ENCODE measurements around the gene TACR2.

DNA sequence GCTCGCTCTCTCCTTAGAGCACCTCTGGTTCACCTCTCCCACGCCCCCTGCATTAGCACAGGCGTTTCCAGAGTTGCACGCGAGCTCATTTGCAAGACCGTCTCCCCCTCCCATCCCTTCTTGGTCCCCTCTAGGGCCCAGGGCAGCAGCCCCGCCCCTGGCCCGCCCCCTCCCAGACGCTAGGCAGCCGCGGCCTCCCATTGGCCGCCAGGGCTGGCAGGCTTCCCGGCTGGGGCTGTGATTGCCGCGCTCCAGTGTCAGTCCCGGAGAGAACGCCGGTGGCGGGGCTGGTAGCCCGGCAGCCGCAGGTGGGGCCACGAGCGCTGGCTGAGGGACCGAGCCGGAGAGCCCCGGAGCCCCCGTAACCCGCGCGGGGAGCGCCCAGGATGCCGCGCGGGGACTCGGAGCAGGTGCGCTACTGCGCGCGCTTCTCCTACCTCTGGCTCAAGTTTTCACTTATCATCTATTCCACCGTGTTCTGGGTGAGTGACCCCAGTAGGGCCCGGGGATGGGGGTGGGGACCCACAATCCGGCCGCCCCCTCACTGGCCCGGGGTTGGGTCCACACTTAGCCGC, 34.6 kb upstream of the TACR2 start, which contains the start of gene TSPAN15:
- TF ChIP-seq, protein P1, sequence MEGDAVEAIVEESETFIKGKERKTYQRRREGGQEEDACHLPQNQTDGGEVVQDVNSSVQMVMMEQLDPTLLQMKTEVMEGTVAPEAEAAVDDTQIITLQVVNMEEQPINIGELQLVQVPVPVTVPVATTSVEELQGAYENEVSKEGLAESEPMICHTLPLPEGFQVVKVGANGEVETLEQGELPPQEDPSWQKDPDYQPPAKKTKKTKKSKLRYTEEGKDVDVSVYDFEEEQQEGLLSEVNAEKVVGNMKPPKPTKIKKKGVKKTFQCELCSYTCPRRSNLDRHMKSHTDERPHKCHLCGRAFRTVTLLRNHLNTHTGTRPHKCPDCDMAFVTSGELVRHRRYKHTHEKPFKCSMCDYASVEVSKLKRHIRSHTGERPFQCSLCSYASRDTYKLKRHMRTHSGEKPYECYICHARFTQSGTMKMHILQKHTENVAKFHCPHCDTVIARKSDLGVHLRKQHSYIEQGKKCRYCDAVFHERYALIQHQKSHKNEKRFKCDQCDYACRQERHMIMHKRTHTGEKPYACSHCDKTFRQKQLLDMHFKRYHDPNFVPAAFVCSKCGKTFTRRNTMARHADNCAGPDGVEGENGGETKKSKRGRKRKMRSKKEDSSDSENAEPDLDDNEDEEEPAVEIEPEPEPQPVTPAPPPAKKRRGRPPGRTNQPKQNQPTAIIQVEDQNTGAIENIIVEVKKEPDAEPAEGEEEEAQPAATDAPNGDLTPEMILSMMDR (conservative IDR thresholded peaks at IDR 0.05 in 1 of 2, IDR thresholded peaks at IDR 0.05 in 1 of 2; ENCODE audit: low read depth in 1 of 2, low read length in 2 of 2) = no peak
- no peak for TF ChIP-seq EZH2 (IDR thresholded peaks at IDR 0.05; ENCODE audit: low read length, missing control alignments)
